ENCODE data around the gene POMT2. TPM values are rescaled to one million over a fixed set of nuclear protein-coding genes. Genes with fewer than 3 reads are reported as not detected.

Gene POMT2
- polyA plus RNA-seq, 6 donors from 2014 or later, result 0.94 to 4.1 (median 3.0) TPM

DNA sequence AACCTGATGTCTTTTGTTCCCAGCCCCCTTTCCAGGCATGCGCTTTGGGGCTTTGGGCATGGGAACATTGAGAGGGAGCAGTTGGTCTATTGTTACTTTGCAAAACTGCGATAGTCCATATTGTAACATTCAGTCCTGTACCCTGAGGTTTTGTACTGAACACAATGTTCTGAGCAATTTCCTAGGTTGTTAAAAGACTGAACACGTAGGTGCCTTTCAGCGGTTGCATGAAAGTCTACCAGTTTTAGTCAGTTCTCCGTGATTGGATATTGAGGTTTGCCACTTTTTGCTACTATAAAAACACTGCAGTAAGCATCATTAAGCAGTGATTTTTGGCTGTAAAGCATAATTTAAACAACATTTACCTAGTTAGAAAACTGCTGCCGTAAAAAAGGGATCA, 69.8 kb downstream of the POMT2 start:
- peaks cover 0 to 2% (median 0%) of the 10 kb centered on the region in 3 donors for H3K4me1 Mint-ChIP-seq

DNA sequence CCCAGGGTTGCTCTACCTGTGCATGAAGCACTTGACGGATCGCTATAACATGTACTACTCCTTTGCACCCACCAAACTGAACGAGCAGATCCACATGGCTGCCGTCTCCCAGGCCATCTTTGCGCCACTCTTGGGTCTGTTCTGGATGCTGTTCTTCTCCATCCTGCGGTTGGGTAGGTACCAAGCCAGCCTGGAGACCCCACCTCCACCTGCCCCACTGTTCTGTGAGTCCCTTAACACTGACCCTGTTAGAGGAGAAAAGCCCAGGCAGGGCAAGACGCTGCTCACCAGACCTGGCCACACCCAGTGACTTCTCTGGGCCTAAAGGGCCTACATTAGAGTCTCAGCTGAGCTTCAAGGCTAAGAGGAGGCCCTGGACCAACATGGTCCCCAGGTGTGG, 71.4 kb downstream of the POMT2 start:
- H3K9me3 Mint-ChIP-seq, result no peaks in the 10 kb centered on the region
- no peak for ATAC-seq (ENCODE audit: low read depth in 2 of 2)
- no peak overlapping the region for H3K4me3 Mint-ChIP-seq
- H3K27ac Mint-ChIP-seq, result peak overlapping the region in 1 of 6 donors; percentile 60
- H3K4me1 Mint-ChIP-seq, result peaks cover 4 to 13% (median 12%) of the 10 kb centered on the region in 3 donors
- H3K27me3 Mint-ChIP-seq, result peaks cover 0 to 4% (median 0%) of the 10 kb centered on the region in 3 donors
- no peak for DNase-seq
- no peaks in the 10 kb centered on the region for H3K36me3 Mint-ChIP-seq

More for the DNA sequence above, 69.8 kb downstream of the POMT2 start:
- no peak for DNase-seq
- Mint-ChIP-seq H3K36me3 (no peaks in the 10 kb centered on the region), H3K27ac (no peak overlapping the region), H3K4me3 (no peak overlapping the region), H3K9me3 (no peaks in the 10 kb centered on the region), H3K27me3 (peaks cover 0 to 6% (median 2%) of the 10 kb centered on the region in 3 donors)
- ATAC-seq (ENCODE audit: low read depth in 2 of 2), result no peak

DNA sequence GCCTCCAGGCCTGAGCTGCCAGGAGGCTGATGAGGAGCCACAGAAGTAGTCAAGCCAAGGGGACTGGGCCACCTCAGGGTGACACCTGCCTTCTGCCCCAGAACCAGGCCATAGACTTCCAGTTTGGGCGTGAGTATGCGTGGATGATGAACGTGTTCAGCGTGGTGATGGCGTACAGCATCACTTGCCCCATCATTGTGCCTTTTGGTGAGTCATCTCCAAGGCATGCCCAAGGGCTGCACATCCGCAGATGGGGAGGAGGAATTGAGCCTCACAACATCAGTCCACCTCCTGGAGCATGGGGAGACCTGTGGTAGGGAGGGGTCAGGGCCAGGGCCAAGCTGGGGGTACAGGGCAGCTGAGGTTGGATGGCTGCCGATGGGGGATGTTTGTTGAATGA, 72.0 kb downstream of the POMT2 start:
- Mint-ChIP-seq H3K4me3 (peak overlapping the region in 1 of 8 donors; percentile 5), H3K27me3 (peaks cover 0 to 4% (median 0%) of the 10 kb centered on the region in 3 donors), H3K9me3 (no peaks in the 10 kb centered on the region), H3K36me3 (no peaks in the 10 kb centered on the region), H3K27ac (peak overlapping the region in 1 of 6 donors; percentile 28), H3K4me1 (peaks cover 10 to 19% (median 18%) of the 10 kb centered on the region in 3 donors)
- ATAC-seq (ENCODE audit: low read depth in 2 of 2) (no peak), DNase-seq (no peak)

DNA sequence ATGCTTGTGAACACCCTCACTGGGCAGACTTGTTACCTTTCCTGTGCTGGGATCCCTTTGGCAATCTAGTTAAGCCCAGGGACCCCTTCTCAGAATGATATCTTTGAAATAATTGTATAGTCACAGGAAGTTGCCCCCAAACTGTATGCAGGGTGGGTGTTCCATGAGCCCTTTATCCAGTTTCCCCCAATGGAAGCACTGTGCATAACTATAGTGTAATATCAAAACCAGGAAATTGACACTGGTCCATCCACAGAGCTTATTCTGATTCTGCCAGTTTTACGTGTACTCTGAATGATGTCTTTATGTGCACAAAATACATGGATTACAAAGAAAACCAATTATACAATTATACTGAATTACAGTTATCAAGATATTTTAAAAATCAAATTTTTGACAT, 73.9 kb downstream of the POMT2 start:
- no peak for DNase-seq
- no peak overlapping the region for H3K27ac Mint-ChIP-seq
- H3K4me3 Mint-ChIP-seq, result no peak overlapping the region
- H3K4me1 Mint-ChIP-seq, result peaks cover 29 to 37% (median 36%) of the 10 kb centered on the region in 3 donors
- peaks cover 0 to 4% (median 0%) of the 10 kb centered on the region in 7 donors for H3K9me3 Mint-ChIP-seq
- no peak for ATAC-seq (ENCODE audit: low read depth in 2 of 2)
- no peaks in the 10 kb centered on the region for H3K36me3 Mint-ChIP-seq
- H3K27me3 Mint-ChIP-seq, result no peaks in the 10 kb centered on the region

DNA sequence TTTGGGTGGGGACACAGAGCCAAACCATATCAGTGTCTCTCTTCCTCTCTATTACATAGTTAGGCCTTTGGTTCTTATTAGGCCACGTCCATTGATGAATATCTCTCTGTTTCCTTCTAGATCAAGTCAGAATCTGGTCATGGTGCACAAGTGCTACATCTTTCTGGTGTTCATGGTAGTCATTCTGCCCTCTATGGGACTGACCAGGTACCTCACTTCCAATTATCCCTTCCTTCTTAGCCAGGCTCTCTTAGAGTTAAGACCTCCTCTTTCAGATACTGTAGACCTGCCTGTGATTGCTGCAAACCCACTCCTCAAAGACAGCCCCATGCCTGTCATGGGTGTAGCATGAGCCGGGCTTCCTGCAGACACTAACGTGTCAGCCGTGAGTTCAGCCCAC, 74.9 kb downstream of the POMT2 start:
- ATAC-seq (ENCODE audit: low read depth in 2 of 2) (no peak), DNase-seq (no peak)
- Mint-ChIP-seq H3K9me3 (peaks cover 0 to 4% (median 0%) of the 10 kb centered on the region in 7 donors), H3K36me3 (no peaks in the 10 kb centered on the region), H3K27ac (no peak overlapping the region), H3K27me3 (no peaks in the 10 kb centered on the region), H3K4me1 (peaks cover 36 to 44% (median 41%) of the 10 kb centered on the region in 3 donors), H3K4me3 (peak overlapping the region in 1 of 8 donors; percentile 44)

DNA sequence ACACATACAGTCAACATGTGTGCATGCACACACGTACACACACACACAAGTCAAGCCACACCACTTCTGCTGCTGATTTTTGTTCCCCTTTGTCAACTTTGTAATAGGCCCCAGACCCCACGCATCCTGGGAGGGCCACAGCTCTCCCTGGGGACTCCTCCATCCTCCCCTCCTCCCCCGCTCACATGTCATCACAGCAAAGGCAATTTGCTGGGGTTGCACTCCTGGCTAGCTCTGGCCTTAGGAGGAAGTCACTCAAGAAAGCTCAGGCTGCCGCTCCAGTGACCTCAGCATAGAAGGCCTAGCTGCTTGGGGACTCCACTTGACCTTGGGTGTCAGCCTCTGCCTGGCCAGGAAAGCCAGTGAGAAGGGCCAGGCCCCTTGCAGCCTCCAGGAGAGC, 76.8 kb downstream of the POMT2 start:
- peaks cover 36 to 44% (median 41%) of the 10 kb centered on the region in 3 donors for H3K4me1 Mint-ChIP-seq
- DNase-seq (peak; percentile 79), ATAC-seq (ENCODE audit: low read depth in 2 of 2) (peak; percentile 77 to 83)
- no peaks in the 10 kb centered on the region for H3K27me3 Mint-ChIP-seq
- peak overlapping the region in 6 of 8 donors; percentile 25 to 66 (median 56) for H3K4me3 Mint-ChIP-seq
- peaks cover 0 to 4% (median 0%) of the 10 kb centered on the region in 7 donors for H3K9me3 Mint-ChIP-seq
- H3K27ac Mint-ChIP-seq, result peak overlapping the region; percentile 81 to 97 (median 86)
- no peaks in the 10 kb centered on the region for H3K36me3 Mint-ChIP-seq

DNA sequence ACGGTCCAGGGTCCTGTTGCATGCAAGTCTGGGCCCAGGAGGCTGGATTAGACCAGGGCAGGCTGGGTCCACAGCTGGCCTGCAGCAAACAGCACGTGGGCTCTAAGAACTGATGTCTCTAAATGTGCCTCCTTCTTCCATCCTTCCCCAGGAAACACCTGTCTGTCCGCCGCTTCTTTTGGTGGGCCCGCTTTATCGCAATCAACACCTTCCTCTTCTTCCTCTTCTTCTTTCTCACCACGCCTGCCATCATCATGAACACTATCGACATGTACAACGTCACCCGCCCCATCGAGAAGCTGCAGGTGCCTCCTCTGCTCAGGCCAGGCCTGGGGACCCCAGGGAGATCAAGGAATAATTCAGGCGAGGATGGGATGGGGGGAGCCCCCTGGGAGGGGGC, 77.9 kb downstream of the POMT2 start:
- Mint-ChIP-seq H3K4me1 (peaks cover 36 to 44% (median 41%) of the 10 kb centered on the region in 3 donors), H3K27me3 (no peaks in the 10 kb centered on the region), H3K4me3 (peak overlapping the region in 7 of 8 donors; percentile 6 to 73 (median 63)), H3K36me3 (no peaks in the 10 kb centered on the region), H3K27ac (peak overlapping the region; percentile 75 to 96 (median 81)), H3K9me3 (peaks cover 0 to 4% (median 0%) of the 10 kb centered on the region in 7 donors)
- DNase-seq, result peak; percentile 62
- peak; percentile 51 to 54 for ATAC-seq (ENCODE audit: low read depth in 2 of 2)

DNA sequence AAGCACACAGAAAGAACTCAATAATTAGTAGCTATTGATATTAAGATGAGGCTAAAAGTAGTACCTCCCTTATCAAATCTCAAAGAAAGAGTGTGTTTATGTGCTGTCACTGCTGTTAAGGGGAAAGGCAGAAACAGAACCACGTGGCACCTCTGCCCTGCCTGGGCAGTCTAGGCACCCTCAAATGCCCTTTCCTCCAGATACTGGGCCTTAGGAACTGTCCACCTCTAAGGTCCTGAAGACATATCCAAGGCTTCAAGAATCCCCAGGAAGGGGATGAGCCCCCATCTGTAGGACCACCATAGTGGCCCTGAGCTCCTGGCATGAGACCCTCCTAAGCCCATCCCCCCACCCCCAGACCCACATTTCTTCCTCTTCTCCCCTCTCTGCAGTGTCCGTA, 78.7 kb downstream of the POMT2 start:
- peaks cover 0 to 4% (median 0%) of the 10 kb centered on the region in 7 donors for H3K9me3 Mint-ChIP-seq
- no peak for DNase-seq
- no peaks in the 10 kb centered on the region for H3K36me3 Mint-ChIP-seq
- ATAC-seq (ENCODE audit: low read depth in 2 of 2), result no peak
- H3K27me3 Mint-ChIP-seq, result no peaks in the 10 kb centered on the region
- peak overlapping the region in 3 of 6 donors; percentile 70 to 92 (median 81) for H3K27ac Mint-ChIP-seq
- peaks cover 36 to 44% (median 41%) of the 10 kb centered on the region in 3 donors for H3K4me1 Mint-ChIP-seq
- peak overlapping the region in 3 of 8 donors; percentile 44 to 66 (median 64) for H3K4me3 Mint-ChIP-seq

DNA sequence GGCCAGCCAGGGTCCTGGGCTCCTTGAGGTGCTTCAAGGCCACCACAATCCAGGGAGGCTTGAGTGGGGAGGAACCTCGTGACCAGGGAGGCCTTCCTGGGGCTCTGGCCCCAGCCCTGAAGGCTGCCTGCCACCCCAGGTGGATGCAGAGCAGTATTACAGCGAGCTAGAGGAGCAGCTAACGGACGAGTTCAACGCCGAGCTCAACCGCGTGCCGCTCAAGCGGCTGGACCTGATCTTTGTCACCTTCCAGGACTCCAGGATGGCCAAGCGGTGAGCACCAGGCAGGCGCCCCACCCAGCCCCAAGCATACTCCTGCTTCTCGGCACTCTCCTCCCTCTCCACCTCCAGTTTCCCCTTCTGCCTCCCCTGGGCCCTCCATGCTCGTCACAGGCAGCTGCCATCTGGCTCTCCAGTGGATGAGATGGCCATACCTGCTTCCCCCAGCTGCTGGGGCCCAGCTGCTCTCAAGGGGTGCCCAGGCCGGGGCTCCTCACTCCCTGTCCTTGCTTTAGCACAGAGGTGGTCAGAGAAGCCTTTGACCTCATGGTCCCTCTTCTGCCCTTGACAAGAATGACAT, 80.3 kb downstream of the POMT2 start:
- H3K4me1 Mint-ChIP-seq, result peaks cover 36 to 41% (median 40%) of the 10 kb centered on the region in 3 donors
- peaks cover 0 to 4% (median 0%) of the 10 kb centered on the region in 7 donors for H3K9me3 Mint-ChIP-seq
- no peaks in the 10 kb centered on the region for H3K27me3 Mint-ChIP-seq
- peak overlapping the region in 1 of 6 donors; percentile 85 for H3K27ac Mint-ChIP-seq
- no peak for ATAC-seq (ENCODE audit: low read depth in 2 of 2)
- no peak for DNase-seq
- peak overlapping the region in 2 of 8 donors; percentile 15 to 76 for H3K4me3 Mint-ChIP-seq
- H3K36me3 Mint-ChIP-seq, result no peaks in the 10 kb centered on the region

DNA sequence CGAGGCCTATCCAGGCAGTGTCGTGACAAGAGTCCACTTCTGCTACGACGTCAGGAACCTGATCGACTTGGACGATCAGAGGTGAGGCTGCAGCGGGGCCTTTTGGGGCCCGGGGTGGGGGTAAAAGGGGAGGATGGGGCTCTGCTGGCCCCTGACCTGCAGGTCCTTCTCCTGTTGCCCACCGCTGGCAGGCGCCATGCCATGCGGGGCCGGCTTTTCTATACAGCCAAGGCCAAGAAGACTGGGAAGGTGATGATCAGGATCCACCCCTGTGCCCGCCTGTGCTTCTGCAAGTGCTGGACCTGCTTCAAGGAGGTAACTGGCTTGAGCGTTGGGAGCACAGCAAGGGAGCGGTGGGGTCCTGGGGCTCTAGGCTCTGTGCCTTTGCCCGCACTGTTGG, 81.3 kb downstream of the POMT2 start:
- H3K4me1 Mint-ChIP-seq, result peaks cover 31 to 33% (median 32%) of the 10 kb centered on the region in 3 donors
- no peak for ATAC-seq (ENCODE audit: low read depth in 2 of 2)
- no peaks in the 10 kb centered on the region for H3K27me3 Mint-ChIP-seq
- no peaks in the 10 kb centered on the region for H3K36me3 Mint-ChIP-seq
- peak overlapping the region in 1 of 6 donors; percentile 90 for H3K27ac Mint-ChIP-seq
- DNase-seq, result no peak
- no peak overlapping the region for H3K4me3 Mint-ChIP-seq
- peaks cover 0 to 4% (median 0%) of the 10 kb centered on the region in 7 donors for H3K9me3 Mint-ChIP-seq

DNA sequence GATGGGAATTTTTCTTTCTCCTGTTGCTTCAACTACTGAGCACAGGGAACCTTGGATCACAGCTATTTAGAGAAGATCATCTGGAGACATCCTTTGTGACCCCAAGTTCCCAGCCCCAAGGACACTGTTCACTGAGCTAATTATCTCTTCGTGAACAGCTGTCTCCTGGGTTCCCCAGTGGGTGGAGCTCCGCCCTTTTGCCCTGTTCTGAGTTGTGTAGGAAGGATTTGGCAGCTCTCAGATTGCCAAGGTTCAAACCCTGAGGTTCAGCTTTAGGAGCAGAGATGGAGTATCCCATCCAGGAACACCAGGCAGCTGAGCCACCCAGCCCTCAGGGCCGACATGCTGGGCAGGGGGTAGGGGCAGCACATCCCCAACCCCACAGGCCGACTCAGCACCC, 81.7 kb downstream of the POMT2 start:
- ATAC-seq (ENCODE audit: low read depth in 2 of 2) (no peak), DNase-seq (no peak)
- no peaks in the 10 kb centered on the region for H3K27me3 Mint-ChIP-seq
- H3K4me1 Mint-ChIP-seq, result peaks cover 27 to 29% (median 28%) of the 10 kb centered on the region in 3 donors
- H3K4me3 Mint-ChIP-seq, result no peak overlapping the region
- peaks cover 0 to 4% (median 0%) of the 10 kb centered on the region in 7 donors for H3K9me3 Mint-ChIP-seq
- H3K36me3 Mint-ChIP-seq, result no peaks in the 10 kb centered on the region
- no peak overlapping the region for H3K27ac Mint-ChIP-seq

DNA sequence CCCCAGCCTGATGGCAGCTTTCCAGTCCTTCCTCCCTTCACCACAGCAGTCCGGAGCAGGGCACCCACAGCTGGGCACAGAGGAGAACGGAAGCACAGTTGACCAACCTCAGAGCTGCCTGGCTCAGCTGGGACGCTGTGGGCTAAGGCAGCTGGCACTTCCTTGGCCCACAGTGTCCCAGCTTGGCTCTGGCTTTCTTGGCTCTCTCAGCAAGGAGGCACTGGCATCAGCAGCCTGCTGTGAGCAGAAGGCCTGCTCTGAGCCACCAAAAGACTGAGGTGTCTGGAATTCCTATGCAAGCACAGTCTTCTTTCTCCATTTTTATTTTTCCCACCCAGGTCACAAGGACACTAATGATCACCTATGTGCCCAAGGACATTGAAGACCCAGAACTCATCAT, 82.3 kb downstream of the POMT2 start:
- Mint-ChIP-seq H3K27me3 (no peaks in the 10 kb centered on the region), H3K27ac (no peak overlapping the region), H3K36me3 (no peaks in the 10 kb centered on the region), H3K4me1 (peaks cover 20 to 22% (median 22%) of the 10 kb centered on the region in 3 donors), H3K9me3 (peaks cover 0 to 4% (median 0%) of the 10 kb centered on the region in 7 donors), H3K4me3 (no peak overlapping the region)
- ATAC-seq (ENCODE audit: low read depth in 2 of 2), result no peak
- DNase-seq, result no peak

DNA sequence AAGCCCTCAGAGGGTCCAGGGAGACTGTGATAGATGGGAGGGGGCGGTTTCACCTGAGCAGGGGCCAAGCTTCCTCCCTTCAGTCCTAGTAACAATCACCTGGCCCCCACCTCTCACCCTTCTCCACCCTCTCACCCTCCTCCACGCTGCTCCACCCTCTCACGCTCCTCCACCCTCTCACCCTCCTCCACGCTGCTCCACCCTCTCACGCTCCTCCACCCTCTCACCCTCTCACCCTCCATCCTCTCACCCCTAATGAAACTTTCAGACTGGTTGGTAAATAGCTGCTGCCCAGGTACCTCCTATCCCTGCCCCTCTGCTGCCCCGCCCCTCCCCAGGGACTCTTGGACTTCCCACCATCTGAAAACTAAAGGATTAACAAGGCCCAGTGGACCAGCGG, 83.9 kb downstream of the POMT2 start:
- Mint-ChIP-seq H3K27ac (peak overlapping the region in 1 of 6 donors; percentile 74), H3K36me3 (peaks cover 0 to under 1% of the 10 kb centered on the region in 2 donors), H3K9me3 (no peaks in the 10 kb centered on the region), H3K27me3 (peaks cover 0 to 5% (median 0%) of the 10 kb centered on the region in 3 donors), H3K4me3 (no peak overlapping the region), H3K4me1 (peaks cover 5 to 8% (median 7%) of the 10 kb centered on the region in 3 donors)
- no peak for ATAC-seq (ENCODE audit: low read depth in 2 of 2)
- no peak for DNase-seq

DNA sequence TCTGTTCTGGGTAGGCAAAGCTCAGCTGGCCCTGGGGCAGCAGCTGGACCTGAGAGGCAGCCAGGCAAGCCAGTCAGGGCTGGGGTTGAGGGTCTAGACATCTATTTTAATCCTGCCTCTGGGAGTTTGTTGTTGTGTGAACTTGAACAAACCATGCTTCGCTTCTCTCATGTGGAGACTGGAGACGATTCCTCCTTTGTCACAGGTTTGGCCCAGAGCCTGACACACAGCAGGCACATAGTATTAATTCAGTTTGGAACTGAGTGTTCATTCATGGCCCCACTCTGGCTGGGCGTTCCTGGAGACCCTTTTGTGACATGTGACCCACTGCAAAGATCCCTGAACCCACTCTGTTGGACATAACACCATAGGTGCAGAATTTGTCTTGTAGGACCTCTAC, 89.0 kb downstream of the POMT2 start:
- H3K36me3 Mint-ChIP-seq, result peaks cover 0 to 9% of the 10 kb centered on the region in 2 donors
- H3K27me3 Mint-ChIP-seq, result peaks cover 0 to 10% (median 0%) of the 10 kb centered on the region in 3 donors
- ATAC-seq (ENCODE audit: low read depth in 2 of 2) (no peak), DNase-seq (no peak)
- no peak overlapping the region for H3K4me3 Mint-ChIP-seq
- no peak overlapping the region for H3K27ac Mint-ChIP-seq
- H3K4me1 Mint-ChIP-seq, result no peaks in the 10 kb centered on the region
- H3K9me3 Mint-ChIP-seq, result peaks cover 0 to 14% (median 2%) of the 10 kb centered on the region in 7 donors

All from naive B cell (primary cell).